ENCODE measurements around the gene PLAAT3. TPM values are rescaled to one million over a fixed set of nuclear protein-coding genes. Genes with fewer than 3 reads are reported as not detected.
A peak's percentile ranks its signal among the peaks of the same experiment; 100 is the strongest.

PLAAT3 gene
- total and polyA plus RNA-seq, 2 of the 8 experiments (the other 6 are each of a cell fraction or from before 2014, with no cell fraction given): 109 to 190 TPM

DNA sequence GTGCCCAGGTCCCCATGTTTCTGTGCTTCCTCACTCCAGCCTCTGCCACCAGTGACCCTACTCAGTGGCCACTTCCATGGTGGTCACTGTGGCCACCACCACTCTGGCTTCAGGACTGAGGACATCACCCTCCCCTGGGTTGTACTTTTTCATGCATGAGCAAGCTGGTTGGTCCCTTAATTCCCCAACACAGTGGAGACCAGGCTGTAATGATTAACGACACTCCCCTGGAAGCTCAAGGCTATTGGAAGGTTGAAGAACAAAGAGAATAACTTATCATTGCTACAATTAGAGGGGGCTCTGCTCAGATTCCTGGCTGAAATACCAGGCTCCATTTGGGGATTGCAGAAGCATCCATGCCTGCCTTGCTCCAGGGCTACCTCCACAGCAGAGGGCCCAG is 67.2 kb downstream of the PLAAT3 start:
- Histone ChIP-seq H2BK20ac (ENCODE audit: low read length) (peak overlapping the region; percentile 99), H3K4me2 (ENCODE audit: insufficient read depth in 1 of 2, low read depth in 2 of 2, low read length in 2 of 2) (no peak overlapping the region), H2BK5ac (ENCODE audit: low read depth, low read length) (peak overlapping the region; percentile 60; the same call in 1 of the 2 replicates), H3K27me3 (replicated peaks in 1 of 4; ENCODE audit: control insufficient read depth in 3 of 4, extremely low read depth in 1 of 4, insufficient read depth in 3 of 4, low read length in 3 of 4) (0 out of 7 replicates have a peak, but pooled peaks cover 0 to 2% (median 0%) of the 10 kb centered on the region in 4 experiments), H3K36me3 (ENCODE audit: control insufficient read depth in 2 of 4, insufficient read depth in 4 of 4, low read length in 3 of 4) (no peaks in the 10 kb centered on the region), H3K79me1 (ENCODE audit: low read depth, low read length) (no peaks in the 10 kb centered on the region), H4K5ac (ENCODE audit: insufficient read length, low read depth, low read length) (no peak overlapping the region), H4K20me1 (replicated peaks in 1 of 2; ENCODE audit: control insufficient read depth in 1 of 2, insufficient read depth in 2 of 2, low read length in 2 of 2) (no peaks in the 10 kb centered on the region), H4K8ac (ENCODE audit: extremely low read depth, insufficient read depth, low read length) (no peak overlapping the region), H3K23ac (ENCODE audit: insufficient read length) (no peak overlapping the region), H3K9me3 (ENCODE audit: insufficient read depth in 2 of 2, low read depth in 1 of 2, low read length in 1 of 2) (no peaks in the 10 kb centered on the region; a peak in 1 of 4 replicates), H3K56ac (replicated peaks; ENCODE audit: insufficient read length, low read depth, low read length) (no peak overlapping the region), H3K23me2 (ENCODE audit: low read depth, low read length) (no peaks in the 10 kb centered on the region), H2BK120ac (replicated peaks; ENCODE audit: low read depth, low read length) (no peak overlapping the region), H3K79me2 (ENCODE audit: control insufficient read depth in 1 of 2, insufficient read depth in 2 of 2, low read length in 2 of 2) (no peaks in the 10 kb centered on the region), H3K27ac (ENCODE audit: low read depth, low read length) (no peak overlapping the region), H2AFZ (ENCODE audit: low read length) (no peak overlapping the region), H2BK15ac (ENCODE audit: low read length) (peak overlapping the region; percentile 99; the same call in 1 of the 2 replicates), H2AK5ac (ENCODE audit: low read depth, low read length) (peak overlapping the region; percentile 85; the same call in 1 of the 2 replicates), H3K4ac (replicated peaks; ENCODE audit: insufficient read length, low read depth, low read length) (no peak overlapping the region), H3K14ac (ENCODE audit: insufficient read length) (no peak overlapping the region), H3K4me3 (ENCODE audit: extremely low read depth in 1 of 4, insufficient read depth in 2 of 4, low read depth in 3 of 4, low read length in 4 of 4) (no peak overlapping the region), H2BK12ac (ENCODE audit: low read depth, low read length) (peak overlapping the region; percentile 39; the same call in 1 of the 2 replicates), H3K9ac (replicated peaks in 1 of 4; ENCODE audit: extremely low read depth in 1 of 4, low read depth in 3 of 4, low read length in 3 of 4) (no peak overlapping the region), H3K4me1 (replicated peaks in 1 of 4; ENCODE audit: control insufficient read depth in 3 of 4, insufficient read depth in 4 of 4, low read length in 3 of 4) (no peaks in the 10 kb centered on the region; a peak in 1 of 7 replicates), H4K91ac (replicated peaks; ENCODE audit: insufficient read length, low read length) (peak overlapping the region; percentile 47), H3K18ac (ENCODE audit: extremely low read depth, low read length) (no peak overlapping the region)
- DNase-seq (ENCODE audit: low read depth in 1 of 2, low spot score in 2 of 2): no peak
- ChIA-PET CTCF (ENCODE audit: partially characterized antibody) (interaction anchor here (1.0 to 1.4 kb wide), 3 partner anchors 56 to 92 kb away, joined by 3 to 4 read pairs (median 3); partner anchors contain the start of gene PLAAT5), POLR2A (ENCODE audit: partially characterized antibody) (no interaction called here)
- WGBS, 2 experiments (ENCODE audit: extremely low coverage in 1 of 2, insufficient coverage in 1 of 2, insufficient read length in 1 of 2, insufficient replicate concordance in 2 of 2, low coverage in 1 of 2, low lambda C conversion rate in 2 of 2, missing lambda C conversion rate in 1 of 2): 94% methylated on average over 1 of the region's 1 CpG; no CpG with 5 or more reads in 1 of the 2 experiments
- FAIRE-seq: no peak
- TF ChIP-seq SRF (IDR thresholded peaks at IDR 0.05; ENCODE audit: low read depth, low read length): no peak
- TF ChIP-seq EP300 (IDR thresholded peaks at IDR 0.05; ENCODE audit: borderline replicate concordance in 1 of 2, low read depth in 2 of 2, low read length in 2 of 2): no peak
- TF ChIP-seq RBBP5 (IDR thresholded peaks at IDR 0.05; ENCODE audit: borderline replicate concordance, low read depth, low read length): no peak
- no peak for TF ChIP-seq TAF1 (IDR thresholded peaks at IDR 0.05; ENCODE audit: low read depth, low read length)
- TF ChIP-seq, protein P1, sequence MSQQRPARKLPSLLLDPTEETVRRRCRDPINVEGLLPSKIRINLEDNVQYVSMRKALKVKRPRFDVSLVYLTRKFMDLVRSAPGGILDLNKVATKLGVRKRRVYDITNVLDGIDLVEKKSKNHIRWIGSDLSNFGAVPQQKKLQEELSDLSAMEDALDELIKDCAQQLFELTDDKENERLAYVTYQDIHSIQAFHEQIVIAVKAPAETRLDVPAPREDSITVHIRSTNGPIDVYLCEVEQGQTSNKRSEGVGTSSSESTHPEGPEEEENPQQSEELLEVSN (IDR thresholded peaks at IDR 0.05): no peak
- TF ChIP-seq EGR1 (IDR thresholded peaks at IDR 0.05; ENCODE audit: borderline replicate concordance, low read depth, low read length): no peak
- TF ChIP-seq BCL11A (IDR thresholded peaks at IDR 0.05; ENCODE audit: low read depth in 2 of 2, low read length in 2 of 2): no peak
- no peak for TF ChIP-seq SIN3A (conservative IDR thresholded peaks at IDR 0.05 in 1 of 2, IDR thresholded peaks at IDR 0.05 in 1 of 2; ENCODE audit: low read depth in 1 of 2, low read length in 2 of 2)
- no peak for TF ChIP-seq ASH2L (IDR thresholded peaks at IDR 0.05; ENCODE audit: low read length)
- TF ChIP-seq RAD21 (IDR thresholded peaks at IDR 0.05 in 1 of 2, conservative IDR thresholded peaks at IDR 0.05 in 1 of 2; ENCODE audit: low read depth in 2 of 2, low read length in 2 of 2): no peak
- TF ChIP-seq CBX8 (IDR thresholded peaks at IDR 0.05; ENCODE audit: borderline replicate concordance, low read depth, low read length): no peak
- TF ChIP-seq EZH2 (IDR thresholded peaks at IDR 0.05; ENCODE audit: low read depth, low read length, severe bottlenecking): no peak
